ENCODE measurements around the gene TLCD2. TPM values are rescaled to one million over a fixed set of nuclear protein-coding genes. Genes with fewer than 3 reads are reported as not detected.
A peak's percentile ranks its signal among the peaks of the same experiment; 100 is the strongest.

TLCD2 gene
- total and polyA plus RNA-seq, 2 of the 13 experiments (the other 11 are each of a cell fraction or from before 2014, with no cell fraction given): 0.90 to 1.1 TPM

- TF ChIP-seq, protein P1, sequence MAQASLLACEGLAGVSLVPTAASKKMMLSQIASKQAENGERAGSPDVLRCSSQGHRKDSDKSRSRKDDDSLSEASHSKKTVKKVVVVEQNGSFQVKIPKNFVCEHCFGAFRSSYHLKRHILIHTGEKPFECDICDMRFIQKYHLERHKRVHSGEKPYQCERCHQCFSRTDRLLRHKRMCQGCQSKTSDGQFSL (CRISPR knock-in tag; IDR thresholded peaks at IDR 0.05): no peak
- TF ChIP-seq PHF20 (CRISPR knock-in tag; IDR thresholded peaks at IDR 0.05) (peak; percentile 86), ZNF709 (CRISPR knock-in tag; IDR thresholded peaks at IDR 0.05) (peak; percentile 75; the same call in 1 of the 2 replicates), TARDBP (CRISPR knock-in tag; IDR thresholded peaks at IDR 0.05) (peak; percentile 66), ZBTB43 (CRISPR knock-in tag; conservative IDR thresholded peaks at IDR 0.05) (no peak), ZNF557 (CRISPR knock-in tag; IDR thresholded peaks at IDR 0.05) (no peak), ZFAT (CRISPR knock-in tag; conservative IDR thresholded peaks at IDR 0.05) (no peak), POLR2AphosphoS5 (IDR thresholded peaks at IDR 0.05; ENCODE audit: low read depth, low read length) (peak; percentile 94), JUND (CRISPR knock-in tag; IDR thresholded peaks at IDR 0.05) (no peak), MTA1 (CRISPR knock-in tag; IDR thresholded peaks at IDR 0.05; ENCODE audit: borderline replicate concordance) (peak; percentile 74; the same call in 1 of the 2 replicates), MTF1 (CRISPR knock-in tag; IDR thresholded peaks at IDR 0.05) (no peak), REPIN1 (CRISPR knock-in tag; IDR thresholded peaks at IDR 0.05; ENCODE audit: borderline replicate concordance, low read depth) (0 out of 2 replicates have a peak, but pooled peaks have one; percentile 42), ELF4 (CRISPR knock-in tag; IDR thresholded peaks at IDR 0.05; ENCODE audit: borderline replicate concordance) (no peak), ZNF768 (CRISPR knock-in tag; IDR thresholded peaks at IDR 0.05) (peak; percentile 73; the same call in 1 of the 2 replicates), SMARCE1 (IDR thresholded peaks at IDR 0.05; ENCODE audit: borderline replicate concordance) (no peak), MZF1 (CRISPR knock-in tag; IDR thresholded peaks at IDR 0.05; ENCODE audit: borderline replicate concordance) (no peak), KLF15 (CRISPR knock-in tag; IDR thresholded peaks at IDR 0.05; ENCODE audit: borderline replicate concordance) (no peak), MXI1 (IDR thresholded peaks at IDR 0.05; ENCODE audit: borderline replicate concordance, low read depth, low read length) (peak; percentile 87; the same call in 1 of the 3 replicates), ATM (IDR thresholded peaks at IDR 0.05; ENCODE audit: borderline replicate concordance) (no peak), ZNF619 (CRISPR knock-in tag; IDR thresholded peaks at IDR 0.05) (0 out of 2 replicates have a peak, but pooled peaks have one; percentile 42), ZFP82 (CRISPR knock-in tag; IDR thresholded peaks at IDR 0.05; ENCODE audit: borderline replicate concordance) (no peak), ZNF3 (CRISPR knock-in tag; IDR thresholded peaks at IDR 0.05) (no peak), ZNF12 (CRISPR knock-in tag; IDR thresholded peaks at IDR 0.05) (no peak), ATRX (CRISPR knock-in tag; IDR thresholded peaks at IDR 0.05; ENCODE audit: borderline replicate concordance) (no peak), SIN3A (IDR thresholded peaks at IDR 0.05; ENCODE audit: borderline replicate concordance, low read depth, low read length) (peak; percentile 90; the same call in 1 of the 2 replicates)
- TF ChIP-seq, protein P2, sequence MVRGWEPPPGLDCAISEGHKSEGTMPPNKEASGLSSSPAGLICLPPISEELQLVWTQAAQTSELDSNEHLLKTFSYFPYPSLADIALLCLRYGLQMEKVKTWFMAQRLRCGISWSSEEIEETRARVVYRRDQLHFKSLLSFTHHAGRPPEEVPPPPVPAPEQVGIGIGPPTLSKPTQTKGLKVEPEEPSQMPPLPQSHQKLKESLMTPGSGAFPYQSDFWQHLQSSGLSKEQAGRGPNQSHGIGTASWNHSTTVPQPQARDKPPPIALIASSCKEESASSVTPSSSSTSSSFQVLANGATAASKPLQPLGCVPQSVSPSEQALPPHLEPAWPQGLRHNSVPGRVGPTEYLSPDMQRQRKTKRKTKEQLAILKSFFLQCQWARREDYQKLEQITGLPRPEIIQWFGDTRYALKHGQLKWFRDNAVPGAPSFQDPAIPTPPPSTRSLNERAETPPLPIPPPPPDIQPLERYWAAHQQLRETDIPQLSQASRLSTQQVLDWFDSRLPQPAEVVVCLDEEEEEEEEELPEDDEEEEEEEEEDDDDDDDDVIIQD (CRISPR knock-in tag; IDR thresholded peaks at IDR 0.05; ENCODE audit: low read depth): no peak
- TF ChIP-seq, protein P3, sequence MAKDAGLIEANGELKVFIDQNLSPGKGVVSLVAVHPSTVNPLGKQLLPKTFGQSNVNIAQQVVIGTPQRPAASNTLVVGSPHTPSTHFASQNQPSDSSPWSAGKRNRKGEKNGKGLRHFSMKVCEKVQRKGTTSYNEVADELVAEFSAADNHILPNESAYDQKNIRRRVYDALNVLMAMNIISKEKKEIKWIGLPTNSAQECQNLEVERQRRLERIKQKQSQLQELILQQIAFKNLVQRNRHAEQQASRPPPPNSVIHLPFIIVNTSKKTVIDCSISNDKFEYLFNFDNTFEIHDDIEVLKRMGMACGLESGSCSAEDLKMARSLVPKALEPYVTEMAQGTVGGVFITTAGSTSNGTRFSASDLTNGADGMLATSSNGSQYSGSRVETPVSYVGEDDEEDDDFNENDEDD (CRISPR knock-in tag; IDR thresholded peaks at IDR 0.05; ENCODE audit: borderline replicate concordance): peak; percentile 70; the same call in 1 of the 2 replicates
These were observed 25.6 kb downstream of the TLCD2 start, which contains the start of gene PRPF8 (continued) for GRCh38 chr17:1684378-1685189.

Measured in HepG2 (cell line).